GM18498 (cell line): ENCODE measurements around the gene TFIP11.

Experiments used
- ATAC-seq: cut with Tn5 transposase; IDR thresholded peaks from one replicate; pipeline ENCODE4 v1.9.1; 2021; ENCODE audit warnings: mild to moderate bottlenecking, moderate library complexity; ENCODE audit not compliant: unreplicated experiment

Gene TFIP11

DNA sequence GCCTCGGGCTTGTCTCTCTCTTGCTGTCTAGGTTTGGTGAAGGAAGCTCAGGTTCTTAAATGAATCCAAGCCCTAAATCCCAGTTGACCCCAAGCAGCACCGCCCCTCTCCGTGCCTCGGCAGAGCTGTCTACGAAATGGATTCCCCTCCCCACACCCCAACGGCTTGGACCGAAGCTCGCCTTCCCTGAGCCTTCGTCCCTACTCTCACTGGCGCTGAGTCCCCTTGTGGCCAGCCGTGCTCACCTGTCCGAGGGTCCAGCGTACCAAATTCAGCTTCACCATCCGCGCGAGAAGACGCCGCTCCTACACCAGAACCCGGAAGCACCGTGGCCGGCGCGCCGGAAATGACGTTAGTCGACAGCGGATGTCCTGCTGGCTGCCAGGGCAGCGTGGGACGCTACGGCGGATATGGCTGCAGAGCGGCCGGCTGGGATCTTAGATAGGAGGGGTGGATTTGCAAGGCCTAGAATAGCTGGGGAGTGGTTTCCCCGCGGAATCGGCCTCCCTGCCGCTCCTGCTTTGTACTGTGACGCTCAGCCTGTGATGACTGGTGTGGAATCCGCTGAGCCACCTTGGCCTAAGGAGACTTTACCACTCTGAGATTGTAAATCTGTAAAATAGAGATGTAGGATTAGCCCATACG, at the start of gene TFIP11:
TFIP11 (minus strand) TSS at position 325 of the 645 bp plus-strand sequence. CDS start 2,201 bp downstream, outside the sequence.
- ATAC-seq, result peak; percentile 95

DNA sequence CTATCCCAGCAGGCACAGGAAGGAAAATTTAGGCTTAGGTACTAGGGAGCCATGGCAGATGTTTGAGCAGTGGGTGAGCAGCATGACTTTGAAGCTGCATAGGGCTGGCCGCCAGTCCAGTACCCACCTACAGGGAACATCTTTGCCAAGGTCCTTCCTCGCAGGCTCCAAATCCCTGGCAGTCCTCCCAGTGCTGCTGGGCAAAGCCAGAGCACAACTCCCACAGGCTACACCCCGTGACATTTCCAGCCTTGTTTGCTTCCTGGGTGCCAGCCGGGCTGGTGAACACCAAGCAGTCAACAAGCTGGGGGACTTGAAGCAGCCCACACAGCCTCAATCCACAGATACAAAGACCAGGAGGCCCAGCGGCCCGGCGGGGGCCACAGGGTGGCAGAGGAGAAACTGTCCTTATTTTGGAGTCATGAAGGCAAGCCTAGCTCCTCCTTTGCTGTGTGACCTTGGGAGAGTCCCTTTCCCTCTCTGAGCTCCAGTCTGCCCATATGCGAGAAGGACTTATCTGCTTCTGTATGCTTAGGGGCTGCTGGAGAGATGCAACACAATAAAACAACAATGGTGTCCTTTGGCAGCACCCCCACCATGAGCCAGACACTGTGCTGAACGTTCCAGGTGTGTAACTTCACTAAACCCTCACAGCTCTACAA, 49.6 kb upstream of the TFIP11 start:
- no peak for ATAC-seq

DNA sequence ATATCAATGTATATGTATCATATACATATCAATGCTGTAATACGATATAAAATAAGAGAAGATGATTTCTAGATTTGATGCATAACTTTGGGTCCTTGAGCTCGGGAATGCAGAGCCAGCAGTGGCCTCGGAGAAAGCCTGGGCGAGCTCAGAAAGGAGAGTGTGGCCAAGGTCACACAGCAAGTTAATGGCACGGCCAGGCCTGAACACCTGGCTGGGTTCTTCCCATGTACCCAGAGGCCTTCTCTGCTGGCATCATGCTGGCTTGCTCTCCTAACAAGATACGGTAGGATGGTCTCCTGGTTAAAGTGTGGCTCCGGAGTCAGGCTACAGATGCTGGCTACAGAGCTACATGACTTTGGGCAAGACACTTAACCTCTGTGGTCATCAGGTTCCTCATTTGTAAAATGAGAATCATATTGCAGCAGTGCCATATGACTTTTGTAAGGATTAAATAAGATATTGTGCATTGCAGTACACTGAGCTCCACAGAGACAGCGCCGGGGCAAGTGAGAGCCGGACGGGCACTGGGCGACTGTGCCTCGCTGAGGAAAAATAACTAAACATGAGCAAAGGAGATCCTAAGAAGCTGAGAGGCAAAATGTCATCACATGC, 47.8 kb upstream of the TFIP11 start:
- ATAC-seq, result no peak

DNA sequence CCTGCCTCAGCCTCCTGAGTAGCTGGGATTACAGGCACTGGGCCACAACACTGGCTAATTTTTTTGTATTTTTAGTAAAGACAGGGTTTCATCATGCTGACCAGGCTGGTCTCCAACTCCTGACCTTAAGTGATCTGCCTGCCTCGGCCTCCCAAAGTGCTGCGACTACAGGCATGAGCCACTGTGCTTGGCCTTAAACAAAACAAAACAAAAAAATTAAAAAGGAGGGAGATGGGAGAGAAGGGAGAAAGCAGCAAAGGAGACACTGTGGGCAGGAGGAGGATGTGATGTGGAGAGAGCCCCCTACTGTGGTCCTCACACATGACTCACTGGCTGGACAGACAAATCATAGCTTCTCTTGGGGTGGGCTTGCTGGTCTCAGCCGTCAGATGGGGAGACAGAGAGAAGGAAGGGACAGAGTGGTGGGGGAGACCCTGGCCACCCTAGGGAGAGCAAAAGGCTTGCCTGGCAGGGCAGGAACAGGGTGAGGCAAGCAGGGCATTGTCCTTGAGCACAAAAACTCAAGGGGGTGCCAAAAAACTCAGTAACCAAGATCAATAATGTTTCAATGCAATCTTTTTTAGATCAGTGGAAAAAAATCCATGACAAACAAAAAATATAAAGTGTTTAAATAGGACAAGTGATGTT, 46.1 kb upstream of the TFIP11 start:
- no peak for ATAC-seq

DNA sequence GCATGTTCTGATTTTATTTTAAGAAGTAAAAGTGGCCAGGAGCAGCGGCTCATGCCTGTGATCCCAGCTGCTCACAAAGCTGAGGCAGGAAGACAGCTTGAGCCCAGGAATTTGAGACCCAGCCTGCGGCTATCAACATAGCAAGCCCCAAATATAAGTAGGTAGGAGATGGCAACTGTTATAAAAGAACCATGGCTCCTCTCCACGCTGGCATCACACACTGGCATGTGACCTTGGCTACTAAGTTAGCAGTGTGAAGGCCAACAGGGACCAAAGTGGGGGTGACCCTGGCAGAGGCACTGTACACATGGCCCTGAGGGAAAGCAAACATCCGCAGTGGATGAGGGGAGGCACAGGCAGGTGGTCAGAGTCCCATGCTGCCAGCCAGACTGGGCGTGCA, 44.6 kb upstream of the TFIP11 start:
- ATAC-seq, result no peak

DNA sequence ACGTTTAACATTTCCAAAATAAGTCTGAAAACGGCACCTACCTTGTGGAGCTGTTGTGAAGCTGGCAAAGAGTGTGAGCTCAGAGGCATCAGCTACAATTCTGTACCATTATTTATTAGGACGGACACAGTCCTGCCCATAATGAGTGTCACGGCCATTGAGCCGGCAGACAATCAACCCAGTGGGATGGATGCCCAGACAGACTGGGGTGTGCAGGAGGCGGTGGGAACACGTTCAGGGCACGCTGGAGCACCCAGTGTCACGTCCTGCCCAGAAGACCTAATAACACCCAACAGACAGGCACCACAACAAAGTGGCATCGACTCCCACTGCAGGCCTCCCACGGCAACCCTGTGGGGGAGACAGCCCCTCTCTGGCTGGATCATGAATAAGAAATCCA, 43.2 kb upstream of the TFIP11 start:
- no peak for ATAC-seq

DNA sequence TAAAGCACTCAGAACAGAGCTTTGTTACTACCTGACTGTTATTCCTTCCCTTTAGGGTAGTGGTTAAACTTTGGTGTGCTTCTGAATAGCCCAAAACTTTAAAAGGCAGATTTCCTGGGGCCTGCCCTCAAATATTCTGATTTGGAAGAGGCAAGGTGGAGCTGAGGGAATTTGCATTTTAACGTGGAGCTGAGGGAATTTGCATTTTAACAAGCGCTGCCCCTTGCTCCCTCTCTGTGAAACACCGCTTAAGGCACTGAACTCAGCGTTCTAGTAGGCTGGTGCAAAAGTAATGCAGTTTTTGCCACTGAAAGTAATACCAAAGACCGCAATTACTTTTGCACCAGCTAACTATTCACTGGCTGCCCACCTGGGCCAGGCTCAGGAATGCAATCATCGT, 42.7 kb upstream of the TFIP11 start:
- ATAC-seq, result no peak

GRCh38 chr22:26553056-26553752, 40.9 kb upstream of the TFIP11 start:
- no peak for ATAC-seq

DNA sequence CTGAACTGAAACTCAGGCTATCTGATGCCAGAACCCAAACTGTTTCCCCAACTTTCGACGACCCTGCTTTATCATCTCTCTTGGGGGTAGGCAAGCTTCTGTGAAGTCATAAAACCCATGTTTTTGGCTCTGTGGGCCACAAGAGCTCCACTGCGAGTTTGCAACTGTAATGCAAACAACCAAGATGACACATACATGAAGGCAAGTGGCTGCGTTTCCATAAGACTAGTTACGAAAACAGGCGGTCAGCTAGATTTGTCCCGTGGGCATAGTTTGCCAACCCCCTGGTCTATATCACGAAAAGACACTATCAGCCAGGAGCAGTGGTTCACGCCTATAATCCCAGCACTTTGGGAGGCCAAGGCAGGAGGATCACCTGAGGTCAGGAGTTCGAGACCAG, 40.2 kb upstream of the TFIP11 start:
- no peak for ATAC-seq

GRCh38 chr22:26551568-26551967, 39.3 kb upstream of the TFIP11 start:
- no peak for ATAC-seq

DNA sequence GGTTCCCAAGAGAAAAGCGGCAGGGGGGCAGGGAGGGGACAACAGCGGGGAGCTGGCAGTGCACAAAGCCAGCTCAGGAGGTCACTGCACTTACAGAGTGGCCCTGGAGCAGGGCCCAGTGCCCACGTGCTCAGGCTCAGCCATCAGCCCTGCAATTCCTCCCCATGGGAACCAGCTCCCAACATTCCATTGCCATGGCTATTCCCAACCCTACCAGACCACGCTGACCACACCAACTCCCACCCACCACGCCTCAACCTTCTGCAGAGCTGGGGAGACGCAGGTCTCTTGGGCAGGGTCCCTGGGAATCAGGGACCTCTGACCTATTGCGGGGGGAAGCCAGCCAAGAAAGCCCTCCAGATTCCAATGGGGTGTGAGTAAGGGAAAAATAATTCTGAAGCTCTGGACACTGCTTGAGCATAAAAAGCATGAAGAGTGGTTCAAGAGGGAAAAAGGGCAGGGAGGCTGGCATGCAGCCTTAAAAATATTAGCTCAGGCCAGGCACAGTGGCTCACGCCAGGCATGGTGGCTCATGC, 38.3 kb upstream of the TFIP11 start:
- ATAC-seq, result no peak

DNA sequence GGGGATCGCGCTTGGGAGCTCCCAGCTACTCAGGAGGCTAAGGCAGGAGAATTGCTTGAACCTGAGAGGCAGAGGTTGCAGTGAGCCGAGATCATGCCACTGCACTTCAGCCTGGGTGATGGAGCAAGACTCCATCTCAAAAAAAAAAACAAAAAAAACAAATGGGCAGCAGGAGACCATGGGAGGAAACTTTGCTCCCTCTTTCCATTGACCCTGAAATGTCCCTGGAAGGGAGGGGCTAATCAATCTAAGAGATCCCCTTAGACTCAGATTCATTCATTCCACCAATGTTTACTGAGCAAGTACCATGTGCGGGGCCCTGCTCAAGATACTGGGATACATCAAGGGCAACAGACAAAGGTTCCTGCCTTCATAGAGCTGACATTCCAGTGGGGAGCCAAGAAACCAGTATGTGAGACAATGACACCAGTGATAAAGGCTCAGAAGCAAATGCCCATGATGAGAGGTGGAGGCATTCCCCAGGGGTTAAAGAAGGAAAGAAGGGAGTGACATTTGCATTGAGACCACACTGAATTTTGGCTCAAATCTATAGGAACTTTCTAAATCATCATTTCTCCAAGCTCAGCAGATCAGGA, 37.7 kb upstream of the TFIP11 start:
- ATAC-seq, result no peak

DNA sequence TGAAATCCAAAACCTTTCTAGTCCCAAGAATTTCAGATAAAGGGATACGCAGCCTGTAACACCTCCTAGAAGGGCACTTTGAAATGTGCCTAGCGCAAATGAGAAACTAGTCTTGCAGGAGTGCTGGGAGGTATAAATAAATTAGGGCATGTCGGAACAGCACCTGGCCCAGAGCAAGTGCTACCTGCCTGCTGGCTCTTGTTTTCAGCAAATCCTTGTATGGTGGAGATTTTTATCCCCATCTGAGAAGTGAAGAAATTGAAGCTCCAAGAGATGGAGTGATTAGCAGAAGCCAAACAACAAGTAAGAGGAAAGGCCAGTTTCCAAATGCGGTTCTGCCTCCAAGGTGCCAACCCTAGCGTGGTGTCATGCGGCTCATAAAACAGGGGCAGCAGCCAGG, 36.7 kb upstream of the TFIP11 start:
- ATAC-seq, result no peak

DNA sequence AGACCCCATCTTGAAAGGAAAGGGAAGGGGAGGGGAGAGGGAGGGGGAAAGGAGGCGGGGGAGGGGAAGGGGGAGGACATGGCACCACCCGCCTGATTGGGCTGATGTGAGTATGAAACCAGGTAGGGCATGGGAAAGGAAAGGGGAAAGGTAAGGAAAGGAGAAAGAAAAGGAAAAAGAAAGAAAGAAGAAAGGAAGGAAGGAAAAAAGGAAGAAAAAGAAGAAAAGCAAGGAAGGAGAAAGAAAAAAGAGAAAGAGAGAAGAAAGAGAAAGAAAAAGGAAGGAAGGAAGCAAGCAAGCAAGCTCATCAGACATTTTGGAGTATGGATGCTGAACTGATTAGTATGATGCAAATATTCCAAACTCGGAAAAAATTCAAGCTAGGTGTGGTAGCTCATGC, 36.0 kb upstream of the TFIP11 start:
- no peak for ATAC-seq

GRCh38 chr22:26547837-26548236, 35.6 kb upstream of the TFIP11 start:
- ATAC-seq, result no peak

- ATAC-seq, result no peak
Observed at GRCh38 chr22:26547426-26547825, 35.2 kb upstream of the TFIP11 start.

- ATAC-seq, result no peak
Observed at GRCh38 chr22:26546282-26546681, 34.0 kb upstream of the TFIP11 start.

DNA sequence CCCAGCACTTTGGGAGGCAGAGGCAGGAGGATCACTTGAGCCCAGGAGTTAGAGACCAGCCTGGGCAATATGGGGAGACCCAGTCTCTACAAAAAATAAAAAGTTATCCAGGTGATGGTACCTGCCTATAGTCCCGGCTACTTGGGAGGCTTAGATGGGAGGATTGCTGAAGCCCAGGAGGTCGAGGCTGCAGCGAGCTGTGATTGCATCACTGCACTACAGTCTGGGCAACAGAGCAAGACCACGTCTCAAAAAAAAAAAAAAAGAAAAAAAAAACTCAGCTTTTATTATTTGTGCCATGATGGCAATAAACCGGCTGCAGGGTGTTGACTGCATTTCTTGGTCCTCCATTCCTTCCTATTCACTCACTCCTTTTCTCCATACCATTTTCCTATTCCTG, 33.6 kb upstream of the TFIP11 start:
- no peak for ATAC-seq

DNA sequence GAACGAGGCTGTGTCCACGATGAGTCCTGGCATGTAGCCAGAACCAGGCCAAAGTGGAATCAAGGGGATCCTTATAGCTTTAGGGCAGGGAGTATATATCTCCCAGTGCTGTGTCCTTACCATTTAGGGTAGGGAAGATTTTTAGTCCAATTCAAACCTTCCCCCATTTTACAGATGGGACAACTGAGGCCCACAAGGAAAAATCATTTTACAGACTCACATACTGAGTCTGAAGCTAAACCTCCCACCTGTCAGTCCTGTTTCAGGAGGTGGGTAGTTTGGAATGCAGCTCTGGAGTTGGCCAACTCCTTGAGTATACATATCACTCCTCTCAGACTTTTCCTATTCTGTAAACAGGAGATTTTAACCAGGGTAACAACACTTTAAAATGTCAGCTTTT, 33.1 kb upstream of the TFIP11 start:
- ATAC-seq, result no peak

- no peak for ATAC-seq
Observed at GRCh38 chr22:26544489-26544888, 32.2 kb upstream of the TFIP11 start.

DNA sequence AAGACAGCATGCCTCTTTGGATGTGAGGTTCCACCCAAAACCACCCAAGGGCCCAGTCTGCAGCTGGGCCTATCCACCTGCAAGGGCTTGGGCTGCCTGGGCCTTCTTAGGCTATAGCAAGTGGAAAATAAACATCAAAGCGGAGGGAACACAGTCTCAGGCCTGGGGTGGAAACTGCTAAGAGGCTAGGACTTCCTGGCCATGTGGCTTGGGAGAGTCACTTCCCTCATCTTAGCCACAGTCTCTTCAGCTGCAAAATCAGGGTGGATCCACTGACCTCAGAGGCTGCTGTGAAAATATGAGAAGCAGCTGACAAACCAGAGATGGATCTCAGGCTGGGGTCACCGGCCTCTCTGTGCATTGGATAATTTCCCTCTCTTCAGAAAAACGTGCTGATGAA, 30.6 kb upstream of the TFIP11 start:
- ATAC-seq, result no peak
